Lower leg skin (tissue), 4 donors: ENCODE measurements around the gene IDH2. TPM values are rescaled to one million over a fixed set of nuclear protein-coding genes. Genes with fewer than 3 reads are reported as not detected.

Experiments used
- DNase-seq, 2 donors: peaks; one replicate each; pipeline ENCODE4 v3.0.0-alpha.2; 2019; ENCODE audit warnings: low spot score in 2 of 2
- H3K4me3 ChIP-seq: fragments of 200-600 bp; sonication (generic); 2 replicates; pipeline ENCODE4 v1.5.1; 2017; ENCODE audit warnings: mild to moderate bottlenecking, low read depth; ENCODE audit not compliant: poor library complexity, severe bottlenecking
- POLR2A ChIP-seq, 2 donors: fragments of 450-650 bp; IDR thresholded peaks; one replicate each; pipeline ENCODE4 v1.6.1; 2016 to 2017; ENCODE audit warnings: antibody characterized with exemption in 2 of 2, mild to moderate bottlenecking in 1 of 2, moderate library complexity in 1 of 2
- WGBS, 2 donors: methylation state at CpG; one replicate each; pipeline ENCODE4 v1.1.5; 2018; 5-methylcytosine and 5-hydroxymethylcytosine counted together
- intact Hi-C: fragments of 100-400 bp; cut with DNase I; formaldehyde crosslinking; loops from one replicate; pipeline ENCODE4 v1.15.0; 2023; ENCODE audit warnings: low total_unique reads
- total RNA-seq, 4 donors: library from RNA; depleted of rRNA; stranded (reverse); fragments of >200 nt; gene quantifications; one replicate each; pipeline ENCODE4 v1.1.0, GENCODE V29; 2016
- TF ChIP-seq, protein P1 (sequence below), 3 donors: fragments of 450-650 bp; IDR thresholded peaks; one replicate each; pipeline ENCODE4 v1.5.1; 2016; ENCODE audit warnings: antibody characterized with exemption in 3 of 3, mild to moderate bottlenecking in 3 of 3, moderate library complexity in 2 of 3

IDH2 gene
- total RNA-seq, 4 donors from 2014 or later = 49.2 to 136 (median 86.3) TPM

DNA sequence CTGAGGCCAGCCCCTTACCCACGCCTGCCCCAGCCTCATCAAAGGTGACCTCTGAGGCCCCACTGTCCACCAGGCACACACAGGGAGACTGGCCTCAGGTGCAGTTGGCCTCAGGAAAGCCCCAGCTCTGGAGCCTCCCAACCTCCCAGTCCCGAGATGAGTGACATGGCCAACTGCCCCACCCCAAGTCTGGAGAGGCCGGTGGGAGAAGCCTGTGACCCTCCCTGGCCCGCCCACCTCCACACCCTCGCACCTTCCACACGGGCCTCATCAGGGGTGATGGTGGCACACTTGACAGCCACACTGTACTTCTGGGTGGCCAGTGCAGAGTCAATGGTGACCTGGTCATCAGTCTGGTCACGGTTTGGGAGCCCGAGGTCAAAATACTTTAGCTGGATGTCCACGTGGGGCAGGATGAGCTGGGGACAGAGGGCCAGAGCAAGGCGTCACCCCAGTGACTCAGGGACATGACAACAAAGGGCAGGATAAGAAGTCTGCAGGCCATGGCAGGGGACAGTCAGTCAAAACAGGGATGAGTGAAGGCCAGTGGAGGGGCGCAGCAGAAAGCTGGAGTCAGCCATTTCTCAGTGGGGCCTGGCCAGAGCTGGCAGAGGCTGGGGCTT is 11.9 kb downstream of the IDH2 start:
- intact Hi-C loops = no loop called here
- 89 to 93% methylated on average over 8 to 11 of the region's 11 CpGs for WGBS, 2 donors

DNA sequence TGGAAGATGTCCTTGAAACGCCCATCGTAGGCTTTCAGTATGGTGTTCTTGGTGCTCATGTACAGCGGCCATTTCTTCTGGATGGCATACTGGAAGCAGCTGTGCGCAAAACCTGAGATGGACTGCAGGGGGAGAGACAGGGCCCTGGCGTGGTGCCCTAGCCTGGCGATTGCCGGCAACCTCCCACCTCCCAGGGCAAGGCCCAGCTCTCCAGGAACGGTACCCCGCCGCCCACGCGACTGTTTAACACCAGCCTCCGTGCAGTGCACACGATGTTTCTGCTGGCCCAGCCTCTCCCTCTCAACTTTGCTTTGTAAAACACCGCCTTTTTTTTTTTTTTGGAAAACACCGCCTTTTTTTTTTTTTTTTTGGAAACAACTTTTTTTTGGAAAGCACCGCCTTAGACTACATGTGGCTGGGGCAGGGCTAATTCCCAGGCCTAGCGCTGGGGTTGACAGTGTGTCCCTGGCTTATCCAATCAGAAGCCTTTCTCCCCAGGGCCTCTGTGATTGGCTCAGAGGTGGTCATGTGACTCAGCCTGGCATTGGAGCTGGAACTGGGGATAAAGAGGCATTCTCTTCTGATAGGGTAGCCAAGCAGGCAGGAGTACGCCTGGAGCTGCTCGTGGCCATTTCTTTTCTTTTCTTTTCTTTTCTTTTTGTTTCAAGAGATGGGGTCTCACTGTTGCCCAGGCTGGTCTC is 14.7 kb downstream of the IDH2 start:
- no peak for DNase-seq
- TF ChIP-seq POLR2A (IDR thresholded peaks at IDR 0.05) = no peak
- TF ChIP-seq, protein P1, sequence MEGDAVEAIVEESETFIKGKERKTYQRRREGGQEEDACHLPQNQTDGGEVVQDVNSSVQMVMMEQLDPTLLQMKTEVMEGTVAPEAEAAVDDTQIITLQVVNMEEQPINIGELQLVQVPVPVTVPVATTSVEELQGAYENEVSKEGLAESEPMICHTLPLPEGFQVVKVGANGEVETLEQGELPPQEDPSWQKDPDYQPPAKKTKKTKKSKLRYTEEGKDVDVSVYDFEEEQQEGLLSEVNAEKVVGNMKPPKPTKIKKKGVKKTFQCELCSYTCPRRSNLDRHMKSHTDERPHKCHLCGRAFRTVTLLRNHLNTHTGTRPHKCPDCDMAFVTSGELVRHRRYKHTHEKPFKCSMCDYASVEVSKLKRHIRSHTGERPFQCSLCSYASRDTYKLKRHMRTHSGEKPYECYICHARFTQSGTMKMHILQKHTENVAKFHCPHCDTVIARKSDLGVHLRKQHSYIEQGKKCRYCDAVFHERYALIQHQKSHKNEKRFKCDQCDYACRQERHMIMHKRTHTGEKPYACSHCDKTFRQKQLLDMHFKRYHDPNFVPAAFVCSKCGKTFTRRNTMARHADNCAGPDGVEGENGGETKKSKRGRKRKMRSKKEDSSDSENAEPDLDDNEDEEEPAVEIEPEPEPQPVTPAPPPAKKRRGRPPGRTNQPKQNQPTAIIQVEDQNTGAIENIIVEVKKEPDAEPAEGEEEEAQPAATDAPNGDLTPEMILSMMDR (IDR thresholded peaks at IDR 0.05) = no peak
- WGBS, 2 donors = 72 to 75% methylated on average over 20 of the region's 20 CpGs
- intact Hi-C loops = no loop called here
- no peak overlapping the region for H3K4me3 ChIP-seq

More for the DNA sequence above, 11.9 kb downstream of the IDH2 start:
- DNase-seq = no peak
- TF ChIP-seq, protein P1 (IDR thresholded peaks at IDR 0.05) = no peak
- TF ChIP-seq POLR2A (IDR thresholded peaks at IDR 0.05) = no peak
- no peak overlapping the region for H3K4me3 ChIP-seq

DNA sequence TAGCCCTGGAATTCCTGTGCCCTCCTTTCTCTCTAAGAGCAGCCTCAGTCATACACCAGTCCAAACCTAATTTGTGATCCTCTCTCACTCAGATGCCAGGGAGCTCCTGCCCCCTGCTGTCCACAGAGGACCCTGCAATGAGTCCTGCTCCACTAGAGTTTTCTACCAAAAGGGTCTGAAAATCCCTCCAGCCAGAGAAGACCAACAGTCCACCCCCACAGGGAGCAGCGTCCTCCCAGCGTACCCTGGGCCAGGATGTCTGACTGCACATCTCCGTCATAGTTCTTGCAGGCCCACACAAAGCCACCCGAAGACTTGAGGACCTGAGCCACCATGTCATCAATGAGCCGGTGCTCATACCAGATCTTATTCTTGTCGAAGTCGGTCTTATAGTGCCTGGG is 15.4 kb downstream of the IDH2 start:
- WGBS, 2 donors = 94 to 97% methylated on average over 7 of the region's 7 CpGs
- no peak for TF ChIP-seq POLR2A (IDR thresholded peaks at IDR 0.05)
- TF ChIP-seq, protein P1 (IDR thresholded peaks at IDR 0.05) = no peak
- DNase-seq = no peak
- intact Hi-C loops = no loop called here
- no peak overlapping the region for H3K4me3 ChIP-seq

DNA sequence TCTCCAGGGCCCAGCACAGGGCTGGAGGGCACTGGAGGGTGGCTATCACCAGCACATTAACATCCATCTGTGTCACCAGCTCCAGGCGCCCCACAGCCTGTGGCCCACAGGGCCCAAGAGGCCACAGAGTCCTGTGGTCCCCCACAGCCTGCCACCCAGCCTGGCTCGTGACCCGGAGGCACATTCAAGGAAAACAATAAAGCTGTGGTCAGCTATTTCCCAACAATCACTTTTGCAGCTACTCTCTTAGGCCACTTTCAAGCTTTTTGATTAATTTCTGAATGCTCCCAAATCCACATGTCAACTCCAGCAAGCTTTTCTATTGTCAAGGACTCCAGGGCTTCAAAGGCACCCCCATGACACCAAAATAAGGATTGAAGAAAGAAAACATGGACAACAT is 16.7 kb downstream of the IDH2 start:
- WGBS, 2 donors = 71 to 96% methylated on average over 3 of the region's 3 CpGs
- no peak overlapping the region for H3K4me3 ChIP-seq
- intact Hi-C loops = no loop called here
- no peak for DNase-seq
- TF ChIP-seq, protein P1 (IDR thresholded peaks at IDR 0.05) = no peak
- no peak for TF ChIP-seq POLR2A (IDR thresholded peaks at IDR 0.05)

DNA sequence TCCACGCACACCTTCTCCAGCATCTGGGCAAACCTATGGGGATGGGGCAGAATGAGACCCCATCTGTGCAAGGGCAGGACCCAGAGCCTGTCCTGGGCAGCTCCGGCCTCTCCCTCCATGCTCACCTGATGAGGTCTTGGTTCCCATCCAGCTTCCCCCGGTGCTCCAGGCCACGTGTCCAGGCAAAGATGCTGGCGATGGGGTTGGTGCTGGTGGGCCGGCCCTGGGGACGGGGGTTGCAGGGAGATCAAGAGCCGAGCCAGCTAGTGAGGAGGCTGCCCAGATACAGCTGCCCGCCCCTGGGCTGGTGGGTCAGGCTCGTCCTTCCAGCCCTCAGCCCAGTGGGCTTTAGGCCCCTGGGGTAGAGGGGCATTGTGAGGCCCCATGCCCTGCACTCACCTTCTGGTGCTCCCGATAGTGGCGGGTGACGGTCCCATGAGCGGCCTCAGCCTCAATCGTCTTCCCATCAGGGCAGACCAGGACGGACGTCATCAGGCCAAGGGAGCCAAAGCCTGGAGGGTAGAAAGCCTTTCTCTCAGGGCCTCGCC is 17.3 kb downstream of the IDH2 start:
- WGBS, 2 donors = 89 to 94% methylated on average over 8 to 12 of the region's 18 CpGs
- H3K4me3 ChIP-seq = no peak overlapping the region
- DNase-seq = no peak
- intact Hi-C loops = loop anchor here (5.0 kb wide), 1 partner anchor 188 kb away; no protein-coding TSS in a partner anchor
- no peak for TF ChIP-seq POLR2A (IDR thresholded peaks at IDR 0.05)
- TF ChIP-seq, protein P1 (IDR thresholded peaks at IDR 0.05) = no peak
